ENCODE results near the gene DNAL4.

DNA sequence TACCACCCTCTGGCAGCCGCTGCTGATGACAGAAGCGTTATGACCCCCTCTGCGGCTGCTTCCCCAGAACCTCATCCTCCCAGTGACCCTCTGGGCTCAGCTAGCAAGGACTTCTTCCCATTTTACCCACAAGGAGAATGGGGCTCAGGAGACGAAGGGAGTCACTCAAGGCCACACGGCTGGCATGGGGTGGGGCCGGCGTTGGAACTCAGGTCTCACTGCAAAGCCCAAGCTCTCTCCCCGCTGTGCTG, 21.4 kb downstream of the DNAL4 start:
- TF ChIP-seq EZH2 (IDR thresholded peaks at IDR 0.05; ENCODE audit: borderline replicate concordance, low read depth, low read length, severe bottlenecking) (no peak), POLR2AphosphoS5 (IDR thresholded peaks at IDR 0.05; ENCODE audit: insufficient read depth, low read depth, low read length) (no peak)
